Forelimb muscle (tissue), 1 donor: Measurements from ENCODE around the gene SNX30. TPM values are rescaled to one million over a fixed set of nuclear protein-coding genes. Genes with fewer than 3 reads are reported as not detected.

Experiments
- polyA plus RNA-seq: library from polyadenylated mRNA; unstranded; fragments of 120-200 nt; gene quantifications from one replicate; pipeline ENCODE4 v1.2.1, GENCODE V29; 2013; ENCODE audit not compliant: insufficient read length

The SNX30 gene
- polyA plus RNA-seq, 1 donor = 9.3 TPM

Other genes with a start within 250 kb of the SNX30 start
- 13.9 TPM for gene INIP, start 32.6 kb upstream of the SNX30 start, polyA plus RNA-seq
- gene SLC46A2, start 140.1 kb downstream of the SNX30 start, polyA plus RNA-seq = 0.10 TPM